ENCODE data around the gene DPM2.
A peak's percentile ranks its signal among the peaks of the same experiment; 100 is the strongest.

DPM2 gene

GRCh38 chr9:127937056-127937387 lies 632 bp downstream of the DPM2 start:
- DNase-seq (ENCODE audit: low read depth in 2 of 2) = no peak

- no peak for DNase-seq (ENCODE audit: low read depth in 2 of 2)
These were observed 1.3 kb downstream of the DPM2 start for GRCh38 chr9:127936347-127936852.

GRCh38 chr9:127935765-127936221 lies 1.9 kb downstream of the DPM2 start:
- no peak for DNase-seq (ENCODE audit: low read depth in 2 of 2)

- DNase-seq (ENCODE audit: low read depth in 2 of 2) = no peak
These were observed 2.7 kb downstream of the DPM2 start for GRCh38 chr9:127934986-127935385.

GRCh38 chr9:127934248-127934647 lies 3.4 kb downstream of the DPM2 start:
- no peak for DNase-seq (ENCODE audit: low read depth in 2 of 2)

- DNase-seq (ENCODE audit: low read depth in 2 of 2) = no peak
These were observed 6.4 kb downstream of the DPM2 start for GRCh38 chr9:127931092-127931881.

- peak; percentile 66 to 68 for DNase-seq (ENCODE audit: low read depth in 2 of 2)
These were observed 7.2 kb downstream of the DPM2 start, which contains the start of gene PIP5KL1 for GRCh38 chr9:127930231-127931091. TSS of gene PIP5KL1 (minus strand) at chr9:127930777. CDS start at chr9:127930752, 25 bp downstream.

GRCh38 chr9:127929625-127929979 lies 8.1 kb downstream of the DPM2 start:
- no peak for DNase-seq (ENCODE audit: low read depth in 2 of 2)

GRCh38 chr9:127928676-127929624 lies 8.7 kb downstream of the DPM2 start:
- no peak for DNase-seq (ENCODE audit: low read depth in 2 of 2)

GRCh38 chr9:127927988-127928675 lies 9.5 kb downstream of the DPM2 start:
- no peak for DNase-seq (ENCODE audit: low read depth in 2 of 2)

- DNase-seq (ENCODE audit: low read depth in 2 of 2) = peak; percentile 70
These were observed 10.3 kb downstream of the DPM2 start for GRCh38 chr9:127927201-127927987.

GRCh38 chr9:127926906-127927200 lies 10.8 kb downstream of the DPM2 start:
- DNase-seq (ENCODE audit: low read depth in 2 of 2) = no peak

- DNase-seq (ENCODE audit: low read depth in 2 of 2) = no peak
These were observed 11.4 kb downstream of the DPM2 start for GRCh38 chr9:127925959-127926905.

GRCh38 chr9:127924736-127925444 lies 12.8 kb downstream of the DPM2 start:
- DNase-seq (ENCODE audit: low read depth in 2 of 2) = no peak

GRCh38 chr9:127923771-127924170 lies 13.9 kb downstream of the DPM2 start:
- no peak for DNase-seq (ENCODE audit: low read depth in 2 of 2)

- DNase-seq (ENCODE audit: low read depth in 2 of 2) = no peak
These were observed 14.6 kb downstream of the DPM2 start for GRCh38 chr9:127923046-127923445.

- DNase-seq (ENCODE audit: low read depth in 2 of 2) = peak; percentile 69 to 80
These were observed 16.0 kb downstream of the DPM2 start for GRCh38 chr9:127921557-127922120.

GRCh38 chr9:127920794-127921193 lies 16.9 kb downstream of the DPM2 start:
- no peak for DNase-seq (ENCODE audit: low read depth in 2 of 2)
